ENCODE data around the gene OR4D1. TPM values are rescaled to one million over a fixed set of nuclear protein-coding genes. Genes with fewer than 3 reads are reported as not detected.

Gene OR4D1
- total and polyA plus RNA-seq, 9 of the 15 experiments (the other 6 are each of a cell fraction or from before 2014, with no cell fraction given) = not detected

DNA sequence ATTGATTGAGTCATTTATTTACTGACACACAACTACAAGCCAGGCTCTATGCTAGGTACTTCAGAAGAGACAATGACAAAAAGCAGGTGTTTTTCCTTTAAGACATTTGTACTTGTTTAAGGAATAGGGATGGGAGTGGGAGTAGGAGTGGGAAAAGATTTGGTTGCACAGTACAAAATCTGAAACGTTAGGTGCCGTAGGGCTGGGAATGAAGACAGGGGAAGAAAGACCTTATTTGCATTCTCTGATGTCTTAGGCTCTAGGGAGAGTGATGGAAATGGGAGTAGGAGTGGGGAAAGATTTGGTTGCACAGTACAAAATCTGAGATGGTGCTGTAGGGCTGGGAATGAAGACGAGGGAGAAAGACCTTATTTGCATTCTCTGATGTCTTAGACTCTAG lies 28.7 kb upstream of the OR4D1 start:
- H3K9me3 ChIP-seq (replicated peaks; ENCODE audit: control insufficient read depth, insufficient read depth, low read depth, low read length) = no peaks in the 10 kb centered on the region
- H4K20me1 ChIP-seq (replicated peaks; ENCODE audit: control insufficient read depth, insufficient read depth, low read length) = 0 out of 2 replicates have a peak, but pooled peaks cover 3% of the 10 kb centered on the region
- FAIRE-seq (no peak), ATAC-seq (no peak), DNase-seq (ENCODE audit: extremely low read depth in 1 of 4, low spot score in 3 of 4) (no peak)
- no peaks in the 10 kb centered on the region for H3K36me3 ChIP-seq (ENCODE audit: control insufficient read depth, insufficient read depth, low read length)
- BruUV-seq (replicated peaks) = no TSS peak
- ChIA-PET POLR2A (interaction anchor here (1.0 kb wide), 1 partner anchor 70 kb away, joined by 3 read pairs; no protein-coding TSS in a partner anchor), CTCF (ENCODE audit: low intra/inter-chr PET ratio) (interaction anchor here (0.5 kb wide), 1 partner anchor 370 kb away, joined by 4 read pairs; no protein-coding TSS in a partner anchor)
- H3K27me3 ChIP-seq (ENCODE audit: control insufficient read depth in 2 of 2, insufficient read depth in 2 of 2, low read length in 2 of 2) = peaks cover 4 to 14% of the 10 kb centered on the region in 2 experiments; a peak in 3 of 5 replicates
- in situ Hi-C loops (cut with MboI) = loop anchor here (5.0 to 25.0 kb wide), 2 partner anchors 262 to 982 kb away; no protein-coding TSS in a partner anchor
- intact Hi-C loops (cut with micrococcal nuclease) = loop anchor here (10.0 kb wide), 2 partner anchors 225 to 985 kb away; no protein-coding TSS in a partner anchor
- H3K27ac ChIP-seq (ENCODE audit: extremely low read depth, low read depth, low read length) = no peak overlapping the region
- H3K4me2 ChIP-seq (ENCODE audit: insufficient read depth, low read length) = no peak overlapping the region
- WGBS (ENCODE audit: insufficient coverage, low coverage, missing lambda C conversion rate) = 0% methylated on average over 3 of the region's 3 CpGs
- no peak for TF ChIP-seq SP1 (CRISPR knock-in tag; IDR thresholded peaks at IDR 0.05)
- TF ChIP-seq, protein P1, sequence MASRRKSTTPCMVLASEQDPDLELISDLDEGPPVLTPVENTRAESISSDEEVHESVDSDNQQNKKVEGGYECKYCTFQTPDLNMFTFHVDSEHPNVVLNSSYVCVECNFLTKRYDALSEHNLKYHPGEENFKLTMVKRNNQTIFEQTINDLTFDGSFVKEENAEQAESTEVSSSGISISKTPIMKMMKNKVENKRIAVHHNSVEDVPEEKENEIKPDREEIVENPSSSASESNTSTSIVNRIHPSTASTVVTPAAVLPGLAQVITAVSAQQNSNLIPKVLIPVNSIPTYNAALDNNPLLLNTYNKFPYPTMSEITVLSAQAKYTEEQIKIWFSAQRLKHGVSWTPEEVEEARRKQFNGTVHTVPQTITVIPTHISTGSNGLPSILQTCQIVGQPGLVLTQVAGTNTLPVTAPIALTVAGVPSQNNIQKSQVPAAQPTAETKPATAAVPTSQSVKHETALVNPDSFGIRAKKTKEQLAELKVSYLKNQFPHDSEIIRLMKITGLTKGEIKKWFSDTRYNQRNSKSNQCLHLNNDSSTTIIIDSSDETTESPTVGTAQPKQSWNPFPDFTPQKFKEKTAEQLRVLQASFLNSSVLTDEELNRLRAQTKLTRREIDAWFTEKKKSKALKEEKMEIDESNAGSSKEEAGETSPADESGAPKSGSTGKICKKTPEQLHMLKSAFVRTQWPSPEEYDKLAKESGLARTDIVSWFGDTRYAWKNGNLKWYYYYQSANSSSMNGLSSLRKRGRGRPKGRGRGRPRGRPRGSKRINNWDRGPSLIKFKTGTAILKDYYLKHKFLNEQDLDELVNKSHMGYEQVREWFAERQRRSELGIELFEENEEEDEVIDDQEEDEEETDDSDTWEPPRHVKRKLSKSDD (conservative IDR thresholded peaks at IDR 0.05; ENCODE audit: low read length) = no peak
- no peak for TF ChIP-seq ARHGAP35 (IDR thresholded peaks at IDR 0.05; ENCODE audit: partially characterized antibody)
- no peak for TF ChIP-seq SIX5 (IDR thresholded peaks at IDR 0.05; ENCODE audit: borderline replicate concordance in 1 of 2, insufficient read depth in 1 of 2, low read depth in 1 of 2, low read length in 2 of 2)
- no peak for TF ChIP-seq POLR3A (IDR thresholded peaks at IDR 0.05; ENCODE audit: borderline replicate concordance, extremely low read depth, insufficient read depth, insufficient read length)
- no peak overlapping the region for H3K4me3 ChIP-seq
- no peak overlapping the region for H2AFZ ChIP-seq (ENCODE audit: low read depth, low read length)
- no peaks in the 10 kb centered on the region for H3K4me1 ChIP-seq (replicated peaks in 1 of 2; ENCODE audit: control insufficient read depth in 2 of 2, insufficient read depth in 2 of 2, low read length in 2 of 2)
- H3K79me2 ChIP-seq (ENCODE audit: control insufficient read depth, insufficient read depth, low read length) = no peaks in the 10 kb centered on the region
- H3K9ac ChIP-seq (ENCODE audit: insufficient read depth in 1 of 2, low read depth in 2 of 2, low read length in 2 of 2) = no peak overlapping the region
- H3K9me1 ChIP-seq (ENCODE audit: control insufficient read depth, insufficient read depth, low read length) = no peaks in the 10 kb centered on the region
